Superior temporal gyrus (tissue), 1 donor: ENCODE measurements around the gene STPG2.
"Not testable (repeated sequence)": the region's sequence is repeated elsewhere in the genome, so short reads cannot be mapped to it uniquely, and the experiment has no call there.

ENCODE experiments used
- DNase-seq: peaks from one replicate; pipeline ENCODE4 v3.0.0-alpha.2; 2016; ENCODE audit errors: extremely low spot score

Gene STPG2

DNA sequence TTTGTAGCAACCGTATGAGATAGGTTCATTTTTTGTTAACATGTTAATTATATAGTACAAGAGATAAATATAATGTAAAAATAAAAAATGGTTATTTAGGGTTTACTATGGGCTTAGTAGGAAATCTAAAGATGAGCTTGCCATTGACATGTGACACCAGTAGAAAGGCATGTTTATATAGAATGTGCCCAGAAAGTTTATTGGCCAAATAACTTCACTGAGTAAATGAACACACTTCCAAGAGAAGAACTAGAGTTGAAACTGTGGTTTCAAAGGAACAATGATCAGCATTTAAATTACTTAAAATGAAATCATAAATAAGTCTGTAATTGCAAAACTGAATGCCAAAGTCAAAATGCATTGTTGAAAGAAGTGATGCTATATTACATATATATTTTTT, 503.3 kb downstream of the STPG2 start:
- DNase-seq, result no peak

GRCh38 chr4:97633831-97634230, 509.4 kb downstream of the STPG2 start:
- not testable (repeated sequence) for DNase-seq

DNA sequence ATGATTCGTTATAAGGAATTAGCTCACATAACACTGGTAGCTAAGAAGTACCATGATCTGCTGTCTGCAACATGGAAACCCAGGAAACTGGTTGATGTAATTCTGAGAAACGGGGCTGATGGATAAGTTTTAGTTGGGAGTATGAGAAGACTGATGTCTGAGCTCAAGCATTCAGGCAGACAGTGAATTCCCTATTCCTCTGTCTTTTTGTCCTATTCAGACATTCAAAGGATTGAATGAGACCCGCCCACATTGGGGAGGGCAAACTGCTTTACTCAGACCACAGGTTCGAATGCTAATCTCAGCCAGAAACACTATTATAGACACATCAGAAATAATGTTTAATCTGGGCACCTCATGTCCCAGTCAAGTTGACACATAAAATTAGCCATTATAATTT, 515.5 kb downstream of the STPG2 start:
- no peak for DNase-seq

- no peak for DNase-seq
Observed at GRCh38 chr4:97624204-97624603, 519.1 kb downstream of the STPG2 start.

DNA sequence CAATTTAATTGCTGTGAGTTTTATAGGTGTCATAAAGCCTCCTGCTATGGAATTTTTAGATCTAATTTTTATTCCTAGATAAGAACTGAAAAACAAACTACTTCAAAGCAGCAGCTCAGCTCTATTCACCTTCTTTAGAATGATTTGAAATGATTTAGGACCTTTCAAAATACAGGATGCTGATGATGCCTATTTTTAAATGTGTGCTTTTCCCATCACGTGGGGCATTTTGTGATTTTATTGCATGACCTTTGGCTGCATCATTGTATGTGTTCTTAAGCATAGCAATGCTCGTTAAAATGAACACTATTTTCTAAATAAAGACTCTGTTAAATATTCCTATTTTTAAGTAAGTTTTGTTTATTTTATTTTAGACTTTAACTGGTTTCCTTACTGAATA, 537.3 kb downstream of the STPG2 start:
- DNase-seq, result no peak

DNA sequence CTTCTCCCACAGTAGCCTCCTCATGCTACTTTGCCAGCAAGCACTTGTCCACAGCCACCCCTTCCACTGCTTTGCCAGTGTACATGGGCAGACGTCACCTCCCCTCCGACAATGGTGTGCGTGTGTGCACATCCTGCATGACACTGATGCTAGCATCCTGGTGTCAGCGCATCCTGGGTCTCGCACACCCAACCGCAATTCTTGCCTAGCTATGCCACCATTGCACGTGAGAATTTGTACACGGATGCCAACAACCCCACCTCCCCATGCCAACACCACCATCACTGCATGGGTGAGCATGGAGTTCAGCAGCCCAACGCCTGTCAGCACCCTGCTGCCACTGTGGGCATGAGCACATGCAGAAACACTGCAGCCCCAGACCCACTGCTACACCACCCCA, 550.0 kb downstream of the STPG2 start:
- no peak for DNase-seq

GRCh38 chr4:97590266-97590665, 553.0 kb downstream of the STPG2 start:
- no peak for DNase-seq

- DNase-seq, result no peak
Observed at GRCh38 chr4:97589481-97590196, 553.6 kb downstream of the STPG2 start.

GRCh38 chr4:97587912-97588311, 555.4 kb downstream of the STPG2 start:
- no peak for DNase-seq

DNA sequence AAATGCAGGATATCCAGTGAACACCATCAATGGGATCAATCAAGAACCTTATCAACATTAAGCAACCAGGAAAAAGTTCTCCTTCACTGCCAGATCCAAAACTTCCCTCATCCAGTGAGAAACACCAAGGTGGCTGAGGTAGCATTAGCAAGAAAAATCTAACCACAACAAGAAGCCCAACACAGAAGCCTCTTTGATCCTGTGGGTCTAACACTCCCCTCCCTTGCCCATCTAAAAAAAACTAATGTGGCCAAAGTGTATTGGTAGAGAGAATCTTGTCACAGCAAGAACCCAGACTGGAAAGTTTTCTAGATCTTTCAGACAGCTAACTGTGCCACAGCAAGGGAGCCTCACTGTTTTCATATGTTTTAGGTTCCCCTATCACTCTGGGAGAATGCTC, 558.0 kb downstream of the STPG2 start:
- no peak for DNase-seq

DNA sequence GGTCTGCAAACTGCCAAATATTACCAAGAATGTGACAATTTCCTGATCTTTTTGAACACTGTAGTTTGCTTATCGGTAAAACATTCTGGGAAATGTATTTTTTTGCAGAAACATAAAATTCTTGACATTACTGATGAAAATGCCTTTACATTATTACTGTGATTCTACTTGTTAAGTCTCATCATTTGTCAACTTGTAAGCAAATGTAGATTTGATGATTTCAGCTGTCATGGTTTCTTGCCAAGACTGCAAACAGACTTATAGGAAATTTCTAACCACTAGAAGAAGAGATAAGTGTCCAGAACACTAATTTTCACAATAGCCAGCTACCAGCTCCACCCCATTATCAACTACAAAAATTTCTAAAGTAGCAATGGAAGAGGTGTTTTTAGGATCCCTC, 560.4 kb downstream of the STPG2 start:
- no peak for DNase-seq

DNA sequence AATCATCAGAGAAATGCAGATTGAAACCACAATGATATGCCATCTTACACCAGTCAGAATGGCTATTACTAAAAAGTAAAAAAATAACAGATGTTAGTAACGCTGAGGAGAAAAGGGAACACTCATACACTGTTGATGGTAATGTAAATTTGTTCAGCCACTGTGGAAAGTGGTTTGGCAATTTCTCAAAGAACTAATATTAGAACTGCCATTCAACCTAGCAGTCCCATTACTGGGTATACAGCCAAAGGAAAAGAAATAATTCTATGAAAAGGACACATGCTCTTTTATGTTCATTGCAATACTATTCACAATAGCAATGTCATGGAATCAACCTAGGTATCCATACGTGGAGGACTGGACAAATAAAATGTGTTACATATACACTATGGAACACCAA, 566.3 kb downstream of the STPG2 start:
- no peak for DNase-seq

DNA sequence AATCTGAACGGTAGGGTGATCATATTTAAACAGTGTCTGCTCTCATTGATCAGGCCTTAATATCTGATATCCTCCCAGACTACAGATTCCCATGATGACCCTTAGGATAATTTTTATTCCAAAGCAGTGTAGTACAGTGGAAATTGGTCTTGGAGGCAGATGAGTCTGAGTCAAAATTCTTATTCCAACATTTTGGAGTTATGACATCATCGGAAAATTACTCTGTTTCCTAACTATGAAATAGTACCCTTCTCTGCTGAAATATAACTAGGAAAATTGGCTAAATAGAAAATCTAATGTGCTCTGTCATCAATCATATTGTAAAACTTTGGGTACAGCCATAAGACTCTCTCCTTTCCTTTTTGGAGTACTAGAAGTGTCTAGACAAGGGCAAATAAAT, 583.3 kb downstream of the STPG2 start:
- DNase-seq, result no peak

DNA sequence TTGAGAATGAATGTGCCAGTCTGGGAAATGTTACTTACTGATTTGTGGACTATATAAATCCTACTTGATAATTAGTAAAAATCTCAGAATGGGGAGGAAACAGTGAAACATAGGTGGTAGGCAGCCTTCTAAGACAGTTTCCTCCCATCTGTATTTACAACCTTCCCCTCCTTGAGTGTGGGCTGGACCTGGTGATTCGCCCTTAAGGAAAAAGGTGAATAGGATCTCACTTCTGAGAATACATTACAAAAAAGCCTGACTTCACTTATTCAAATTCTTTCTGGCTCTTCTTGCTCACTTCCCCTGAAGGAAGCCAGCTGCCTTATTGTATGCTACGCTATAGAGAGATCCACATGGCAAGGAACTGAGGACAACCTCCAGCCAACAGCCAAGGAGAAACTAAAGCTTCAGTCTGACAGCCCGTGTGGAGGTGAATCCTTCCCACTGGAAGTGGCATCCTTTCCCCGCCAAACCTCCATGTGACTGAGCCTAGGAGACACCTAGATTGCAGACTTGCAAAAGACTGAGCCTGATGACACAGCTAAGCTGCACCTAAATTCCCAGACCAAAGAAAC, 585.0 kb downstream of the STPG2 start:
- DNase-seq, result no peak

DNA sequence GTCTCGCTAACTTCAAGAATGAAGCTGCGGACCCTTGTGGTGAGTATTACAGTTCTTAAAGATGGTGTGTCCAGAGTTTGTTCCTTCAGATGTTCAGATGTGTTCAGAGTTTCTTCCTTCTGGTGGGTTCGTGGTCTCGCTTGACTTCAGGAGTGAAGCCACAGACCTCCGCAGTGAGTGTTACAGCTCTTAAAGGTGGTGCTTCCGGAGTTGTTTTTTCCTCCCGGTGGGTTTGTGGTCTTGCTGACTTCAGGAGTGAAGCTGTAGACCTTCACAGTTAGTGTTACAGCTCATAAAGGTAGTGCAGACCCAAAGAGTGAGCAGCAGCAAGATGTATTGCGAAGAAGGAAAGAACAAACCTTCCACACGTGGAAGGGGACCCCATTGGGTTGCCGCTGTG, 592.6 kb downstream of the STPG2 start:
- not testable (repeated sequence) for DNase-seq

DNA sequence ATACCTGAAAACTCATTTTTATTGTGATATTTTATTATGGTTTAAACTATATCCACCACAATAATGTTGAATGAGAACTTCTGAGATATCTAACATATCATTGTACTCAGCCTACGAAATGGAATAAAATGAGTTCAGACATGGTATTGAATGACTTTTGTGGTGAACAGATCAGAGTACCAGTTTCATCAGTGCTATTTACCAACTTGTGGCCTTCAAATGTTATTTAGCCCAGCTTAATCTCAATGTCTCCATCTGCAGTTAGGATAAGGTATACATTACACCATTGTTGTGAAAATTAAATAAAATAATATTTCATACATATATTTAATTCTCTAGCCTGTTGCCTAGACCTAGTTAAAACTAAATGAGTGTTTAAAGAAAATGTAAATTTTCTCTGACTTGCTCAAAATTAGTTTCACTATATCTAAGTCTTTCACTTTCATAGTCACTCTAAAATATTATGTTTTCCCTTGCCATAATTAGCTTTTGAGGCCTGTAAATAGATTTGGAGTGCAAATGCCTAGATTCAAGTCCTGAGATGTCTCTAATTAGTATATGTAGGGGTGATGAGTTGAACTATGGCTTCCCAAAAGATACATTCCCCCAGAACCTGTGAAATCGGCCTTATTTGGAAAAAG, 594.2 kb downstream of the STPG2 start:
- DNase-seq, result no peak

- no peak for DNase-seq
Observed at GRCh38 chr4:97548186-97548585, 595.1 kb downstream of the STPG2 start.

DNA sequence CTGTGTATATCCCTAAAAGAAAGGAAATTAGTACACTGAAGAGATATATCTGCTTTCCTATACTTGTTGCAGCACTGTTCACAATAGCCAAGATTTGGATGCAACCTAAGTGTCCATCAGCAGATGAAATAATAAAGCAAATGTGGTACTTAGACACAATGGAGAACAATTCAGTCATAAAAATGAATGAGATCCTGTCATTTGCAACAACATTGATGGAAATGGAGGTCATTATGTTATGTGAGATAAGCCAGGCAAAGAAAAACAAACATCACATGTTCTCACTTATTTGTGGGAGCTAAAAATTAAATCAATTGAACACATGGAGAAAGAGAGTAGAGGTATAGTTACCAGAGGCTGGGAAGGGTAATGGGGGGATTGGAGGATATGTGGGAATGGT, 611.9 kb downstream of the STPG2 start:
- DNase-seq, result no peak

DNA sequence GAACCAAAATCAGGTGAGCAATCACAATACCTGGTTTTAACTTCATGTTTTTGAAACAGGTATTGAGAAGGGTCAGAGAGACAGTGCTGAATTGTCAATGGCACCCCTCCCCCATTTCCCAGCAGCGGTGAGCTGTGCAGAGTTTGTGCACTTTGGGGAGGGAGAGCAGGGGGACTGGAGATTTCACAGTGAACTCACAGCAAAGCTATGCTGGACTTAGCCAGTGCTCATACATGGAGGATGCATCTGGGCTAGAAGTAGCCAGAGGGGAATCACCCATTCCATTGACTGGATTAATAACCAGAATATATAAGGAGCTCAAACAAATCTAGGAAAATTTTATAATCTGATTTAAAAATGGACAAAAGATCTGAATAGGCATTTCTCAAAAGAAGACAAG, 612.6 kb downstream of the STPG2 start:
- DNase-seq, result no peak

- no peak for DNase-seq
Observed at GRCh38 chr4:97525236-97525635, 618.0 kb downstream of the STPG2 start.

GRCh38 chr4:97517939-97518338, 625.3 kb downstream of the STPG2 start:
- DNase-seq, result no peak

DNA sequence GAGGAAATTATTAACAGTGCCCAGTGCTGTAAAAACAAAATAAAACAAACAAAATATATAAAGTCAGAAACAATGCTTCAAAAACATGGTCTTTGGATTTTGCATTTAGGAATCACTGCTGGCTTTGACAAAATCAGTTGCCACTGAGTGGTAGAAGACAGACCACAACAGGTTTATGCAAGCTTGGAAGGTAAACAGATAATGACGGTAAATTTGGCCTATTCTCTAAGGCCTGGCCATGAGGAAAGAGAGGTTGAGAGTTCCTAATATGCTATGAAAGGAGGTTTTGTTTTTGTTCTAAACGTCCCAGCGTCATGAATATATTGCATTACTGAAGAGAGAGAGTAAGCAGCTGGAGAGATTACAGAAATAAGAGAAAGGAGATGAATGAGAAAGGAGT, 629.4 kb downstream of the STPG2 start:
- no peak for DNase-seq
